ENCODE data around the gene ANKRD63. TPM values are rescaled to one million over a fixed set of nuclear protein-coding genes. Genes with fewer than 3 reads are reported as not detected.

The ANKRD63 gene
- total and polyA plus RNA-seq, 4 donors: 0.14 to 0.30 (median 0.28) TPM; not detected in 1

- H3K27me3 ChIP-seq (ENCODE audit: control insufficient read depth, insufficient read depth, low read length): peaks cover 7% of the 10 kb centered on the region
- H3K9me3 ChIP-seq (ENCODE audit: control insufficient read depth, insufficient read depth, low read length): no peaks in the 10 kb centered on the region
- DNase-seq (ENCODE audit: low read depth in 4 of 6, low spot score in 6 of 6): no peak
- peaks cover 22% of the 10 kb centered on the region for H3K4me1 ChIP-seq (ENCODE audit: control insufficient read depth, insufficient read depth, low read length)
- H3K27ac ChIP-seq (ENCODE audit: low read depth, low read length): no peak overlapping the region
- peaks cover 5% of the 10 kb centered on the region for H3K36me3 ChIP-seq (ENCODE audit: control insufficient read depth, insufficient read depth, low read length)
- H3K4me3 ChIP-seq (ENCODE audit: low read depth, low read length): no peak overlapping the region
- WGBS (ENCODE audit: insufficient coverage): 81% methylated on average over 4 of the region's 12 CpGs
These were observed 35.4 kb downstream of the ANKRD63 start for GRCh38 chr15:40247406-40247971.

- Histone ChIP-seq H3K4me1 (ENCODE audit: control insufficient read depth, insufficient read depth, low read length) (peaks cover 20% of the 10 kb centered on the region), H3K27me3 (ENCODE audit: control insufficient read depth, insufficient read depth, low read length) (peaks cover under 1% of the 10 kb centered on the region), H3K36me3 (ENCODE audit: control insufficient read depth, insufficient read depth, low read length) (peaks cover 6% of the 10 kb centered on the region), H3K27ac (ENCODE audit: low read depth, low read length) (no peak overlapping the region), H3K9me3 (ENCODE audit: control insufficient read depth, insufficient read depth, low read length) (no peaks in the 10 kb centered on the region), H3K4me3 (ENCODE audit: low read depth, low read length) (no peak overlapping the region)
- WGBS (ENCODE audit: insufficient coverage): 88% methylated on average over 7 of the region's 8 CpGs
- no peak for DNase-seq (ENCODE audit: low read depth in 4 of 6, low spot score in 6 of 6)
These were observed 36.2 kb downstream of the ANKRD63 start for GRCh38 chr15:40246496-40247280.

GRCh38 chr15:40245666-40246450 lies 37.0 kb downstream of the ANKRD63 start:
- WGBS (ENCODE audit: insufficient coverage): 86% methylated on average over 7 of the region's 9 CpGs
- H3K9me3 ChIP-seq (ENCODE audit: control insufficient read depth, insufficient read depth, low read length): no peaks in the 10 kb centered on the region
- H3K4me1 ChIP-seq (ENCODE audit: control insufficient read depth, insufficient read depth, low read length): peaks cover 28% of the 10 kb centered on the region
- H3K27ac ChIP-seq (ENCODE audit: low read depth, low read length): no peak overlapping the region
- H3K4me3 ChIP-seq (ENCODE audit: low read depth, low read length): no peak overlapping the region
- no peak for DNase-seq (ENCODE audit: low read depth in 4 of 6, low spot score in 6 of 6)
- no peaks in the 10 kb centered on the region for H3K27me3 ChIP-seq (ENCODE audit: control insufficient read depth, insufficient read depth, low read length)
- peaks cover 8% of the 10 kb centered on the region for H3K36me3 ChIP-seq (ENCODE audit: control insufficient read depth, insufficient read depth, low read length)

DNA sequence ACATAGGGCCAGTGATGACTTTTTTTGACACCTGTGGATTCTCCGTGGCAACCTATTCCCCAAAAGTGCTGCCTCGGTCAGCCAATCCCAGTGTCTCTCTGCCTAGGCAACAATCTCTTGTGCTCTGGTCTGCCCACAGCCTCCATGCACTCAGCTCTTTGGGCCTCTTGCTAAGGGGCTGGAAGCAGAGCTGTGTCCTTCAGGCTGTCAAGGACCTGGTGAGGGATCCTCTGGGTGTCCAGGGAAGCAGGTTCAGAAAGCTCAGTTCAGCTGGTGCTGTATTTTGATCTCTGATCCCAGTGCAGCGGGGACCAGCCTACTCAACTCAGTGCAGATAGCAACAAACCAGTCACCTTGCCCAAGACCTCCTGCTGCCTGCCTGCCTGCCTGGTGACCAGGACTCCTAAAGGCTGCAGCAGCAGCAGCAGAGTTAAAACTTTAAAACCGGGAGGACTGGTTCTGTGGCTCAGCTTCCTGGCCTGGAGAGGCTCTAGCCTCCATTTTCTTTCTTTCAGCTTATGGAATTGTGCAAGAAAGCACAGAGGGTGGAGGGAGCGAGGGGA lies 37.8 kb downstream of the ANKRD63 start:
- Histone ChIP-seq H3K27ac (ENCODE audit: low read depth, low read length) (no peak overlapping the region), H3K36me3 (ENCODE audit: control insufficient read depth, insufficient read depth, low read length) (peaks cover 8% of the 10 kb centered on the region), H3K9me3 (ENCODE audit: control insufficient read depth, insufficient read depth, low read length) (no peaks in the 10 kb centered on the region), H3K4me1 (ENCODE audit: control insufficient read depth, insufficient read depth, low read length) (peaks cover 35% of the 10 kb centered on the region), H3K4me3 (ENCODE audit: low read depth, low read length) (no peak overlapping the region), H3K27me3 (ENCODE audit: control insufficient read depth, insufficient read depth, low read length) (no peaks in the 10 kb centered on the region)
- WGBS (ENCODE audit: insufficient coverage): 63% methylated on average over 5 of the region's 5 CpGs
- no peak for DNase-seq (ENCODE audit: low read depth in 4 of 6, low spot score in 6 of 6)

GRCh38 chr15:40243126-40243810 lies 39.6 kb downstream of the ANKRD63 start:
- Histone ChIP-seq H3K27me3 (ENCODE audit: control insufficient read depth, insufficient read depth, low read length) (peaks cover 3% of the 10 kb centered on the region), H3K27ac (ENCODE audit: low read depth, low read length) (no peak overlapping the region), H3K9me3 (ENCODE audit: control insufficient read depth, insufficient read depth, low read length) (no peaks in the 10 kb centered on the region), H3K36me3 (ENCODE audit: control insufficient read depth, insufficient read depth, low read length) (peaks cover 8% of the 10 kb centered on the region), H3K4me1 (ENCODE audit: control insufficient read depth, insufficient read depth, low read length) (peaks cover 49% of the 10 kb centered on the region), H3K4me3 (ENCODE audit: low read depth, low read length) (no peak overlapping the region)
- 97% methylated on average over 6 of the region's 9 CpGs for WGBS (ENCODE audit: insufficient coverage)
- DNase-seq (ENCODE audit: low read depth in 4 of 6, low spot score in 6 of 6): no peak

DNA sequence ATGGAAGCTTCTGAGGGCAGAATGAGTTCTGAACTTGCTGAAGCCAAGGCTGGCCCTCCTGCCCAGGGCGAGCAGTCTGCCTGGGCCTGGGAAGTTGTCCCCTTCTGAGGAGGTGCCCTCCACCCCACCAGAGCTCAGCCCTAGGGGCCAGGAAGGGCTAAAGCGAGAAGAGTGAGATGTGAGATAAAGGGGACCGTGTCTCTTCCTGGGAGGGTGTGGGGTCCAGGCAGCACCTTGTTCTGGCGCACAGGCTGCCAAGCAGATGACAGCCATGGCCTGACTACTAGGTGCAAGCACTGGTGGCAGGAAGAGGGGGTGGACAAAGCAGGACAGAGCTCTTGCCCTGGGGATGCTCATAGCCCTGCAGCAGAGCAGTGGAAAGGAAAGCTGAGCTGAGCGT lies 40.3 kb downstream of the ANKRD63 start:
- Histone ChIP-seq H3K27me3 (ENCODE audit: control insufficient read depth, insufficient read depth, low read length) (peaks cover 3% of the 10 kb centered on the region), H3K4me1 (ENCODE audit: control insufficient read depth, insufficient read depth, low read length) (peaks cover 51% of the 10 kb centered on the region), H3K9me3 (ENCODE audit: control insufficient read depth, insufficient read depth, low read length) (no peaks in the 10 kb centered on the region), H3K4me3 (ENCODE audit: low read depth, low read length) (no peak overlapping the region), H3K27ac (ENCODE audit: low read depth, low read length) (no peak overlapping the region), H3K36me3 (ENCODE audit: control insufficient read depth, insufficient read depth, low read length) (peaks cover 8% of the 10 kb centered on the region)
- 89% methylated on average over 5 of the region's 5 CpGs for WGBS (ENCODE audit: insufficient coverage)
- DNase-seq (ENCODE audit: low read depth in 4 of 6, low spot score in 6 of 6): no peak

DNA sequence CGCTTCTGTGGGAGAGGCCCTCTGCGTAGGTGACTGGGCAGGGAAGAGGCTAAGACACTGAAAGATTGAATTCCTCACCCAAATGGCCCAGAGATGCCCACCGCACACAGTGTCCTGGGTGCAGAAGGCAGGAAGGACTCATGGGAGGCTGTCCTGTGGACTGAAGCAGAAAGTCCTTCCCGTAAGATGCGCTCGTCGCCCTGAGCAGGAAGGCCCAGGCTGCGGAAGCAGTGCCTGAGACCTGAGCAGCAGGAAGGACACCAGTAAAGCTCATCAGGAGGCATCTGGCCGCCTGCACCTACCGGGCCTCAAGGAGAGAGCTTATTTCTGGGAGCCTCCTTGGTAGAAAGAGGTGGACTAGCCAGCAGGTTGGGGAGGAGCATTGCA lies 40.7 kb downstream of the ANKRD63 start:
- Histone ChIP-seq H3K36me3 (ENCODE audit: control insufficient read depth, insufficient read depth, low read length) (peaks cover 6% of the 10 kb centered on the region), H3K9me3 (ENCODE audit: control insufficient read depth, insufficient read depth, low read length) (no peaks in the 10 kb centered on the region), H3K27me3 (ENCODE audit: control insufficient read depth, insufficient read depth, low read length) (peaks cover 3% of the 10 kb centered on the region), H3K4me3 (ENCODE audit: low read depth, low read length) (no peak overlapping the region), H3K4me1 (ENCODE audit: control insufficient read depth, insufficient read depth, low read length) (peaks cover 51% of the 10 kb centered on the region), H3K27ac (ENCODE audit: low read depth, low read length) (no peak overlapping the region)
- DNase-seq (ENCODE audit: low read depth in 4 of 6, low spot score in 6 of 6): no peak
- WGBS (ENCODE audit: insufficient coverage): 95% methylated on average over 10 of the region's 10 CpGs

GRCh38 chr15:40241269-40242212 lies 41.3 kb downstream of the ANKRD63 start:
- WGBS (ENCODE audit: insufficient coverage): 88% methylated on average over 14 of the region's 14 CpGs
- Histone ChIP-seq H3K36me3 (ENCODE audit: control insufficient read depth, insufficient read depth, low read length) (peaks cover 6% of the 10 kb centered on the region), H3K27ac (ENCODE audit: low read depth, low read length) (no peak overlapping the region), H3K9me3 (ENCODE audit: control insufficient read depth, insufficient read depth, low read length) (no peaks in the 10 kb centered on the region), H3K27me3 (ENCODE audit: control insufficient read depth, insufficient read depth, low read length) (peaks cover 3% of the 10 kb centered on the region), H3K4me3 (ENCODE audit: low read depth, low read length) (no peak overlapping the region), H3K4me1 (ENCODE audit: control insufficient read depth, insufficient read depth, low read length) (peaks cover 47% of the 10 kb centered on the region)
- DNase-seq (ENCODE audit: low read depth in 4 of 6, low spot score in 6 of 6): no peak
